ENCODE data around the gene ELP1. TPM values are rescaled to one million over a fixed set of nuclear protein-coding genes. Genes with fewer than 3 reads are reported as not detected.
A peak's percentile ranks its signal among the peaks of the same experiment; 100 is the strongest.

Gene ELP1
- total RNA-seq, 1 experiment from 2014 or later: 36.9 TPM

DNA sequence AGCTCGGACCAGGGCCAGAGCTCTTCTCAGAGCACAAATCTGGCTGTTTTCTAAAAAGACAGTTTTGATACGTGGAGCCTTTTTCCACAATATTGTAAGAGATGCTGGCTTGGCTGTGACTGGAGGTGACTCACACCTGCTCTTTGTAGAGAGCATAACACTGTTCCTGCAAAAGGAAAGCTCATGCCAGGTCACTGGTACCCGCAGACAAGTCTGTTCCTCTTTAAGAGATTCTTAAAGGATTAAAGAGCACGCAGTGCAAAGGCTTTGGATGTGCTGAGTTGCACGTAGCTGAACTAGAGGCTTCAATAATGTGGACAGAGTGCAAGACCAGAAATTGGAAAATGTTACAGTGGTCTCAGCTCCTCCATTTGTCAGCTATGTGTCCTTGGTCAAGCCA, 97.1 kb downstream of the ELP1 start:
- ChIA-PET POLR2A (interaction anchor here (0.7 to 3.0 kb wide), 6 partner anchors 14 to 268 kb away, joined by 3 to 15 read pairs (median 4); partner anchors contain the start of genes ABITRAM and ELP1), CTCF (interaction anchor here (0.5 to 2.2 kb wide), 9 partner anchors 10 to 1273 kb away, joined by 3 to 15 read pairs (median 4); no protein-coding TSS in a partner anchor)
- TF ChIP-seq, protein P1, sequence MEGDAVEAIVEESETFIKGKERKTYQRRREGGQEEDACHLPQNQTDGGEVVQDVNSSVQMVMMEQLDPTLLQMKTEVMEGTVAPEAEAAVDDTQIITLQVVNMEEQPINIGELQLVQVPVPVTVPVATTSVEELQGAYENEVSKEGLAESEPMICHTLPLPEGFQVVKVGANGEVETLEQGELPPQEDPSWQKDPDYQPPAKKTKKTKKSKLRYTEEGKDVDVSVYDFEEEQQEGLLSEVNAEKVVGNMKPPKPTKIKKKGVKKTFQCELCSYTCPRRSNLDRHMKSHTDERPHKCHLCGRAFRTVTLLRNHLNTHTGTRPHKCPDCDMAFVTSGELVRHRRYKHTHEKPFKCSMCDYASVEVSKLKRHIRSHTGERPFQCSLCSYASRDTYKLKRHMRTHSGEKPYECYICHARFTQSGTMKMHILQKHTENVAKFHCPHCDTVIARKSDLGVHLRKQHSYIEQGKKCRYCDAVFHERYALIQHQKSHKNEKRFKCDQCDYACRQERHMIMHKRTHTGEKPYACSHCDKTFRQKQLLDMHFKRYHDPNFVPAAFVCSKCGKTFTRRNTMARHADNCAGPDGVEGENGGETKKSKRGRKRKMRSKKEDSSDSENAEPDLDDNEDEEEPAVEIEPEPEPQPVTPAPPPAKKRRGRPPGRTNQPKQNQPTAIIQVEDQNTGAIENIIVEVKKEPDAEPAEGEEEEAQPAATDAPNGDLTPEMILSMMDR (IDR thresholded peaks at IDR 0.05; ENCODE audit: unreplicated experiment): no peak
- Mint-ChIP-seq H3K9me3 (ENCODE audit: unreplicated experiment) (no peaks in the 10 kb centered on the region), H3K36me3 (ENCODE audit: insufficient read depth, unreplicated experiment) (no peaks in the 10 kb centered on the region), H3K27me3 (ENCODE audit: insufficient read depth, unreplicated experiment) (no peaks in the 10 kb centered on the region), H3K4me1 (ENCODE audit: insufficient read depth, unreplicated experiment) (peaks cover 29% of the 10 kb centered on the region), H3K27ac (ENCODE audit: low read depth, unreplicated experiment) (no peak overlapping the region), H3K4me3 (ENCODE audit: unreplicated experiment) (no peak overlapping the region)
- intact Hi-C loops (cut with micrococcal nuclease): no loop called here
- peak; percentile 75 for DNase-seq (ENCODE audit: unreplicated experiment)
- no TSS peak for BruUV-seq (replicated peaks)

DNA sequence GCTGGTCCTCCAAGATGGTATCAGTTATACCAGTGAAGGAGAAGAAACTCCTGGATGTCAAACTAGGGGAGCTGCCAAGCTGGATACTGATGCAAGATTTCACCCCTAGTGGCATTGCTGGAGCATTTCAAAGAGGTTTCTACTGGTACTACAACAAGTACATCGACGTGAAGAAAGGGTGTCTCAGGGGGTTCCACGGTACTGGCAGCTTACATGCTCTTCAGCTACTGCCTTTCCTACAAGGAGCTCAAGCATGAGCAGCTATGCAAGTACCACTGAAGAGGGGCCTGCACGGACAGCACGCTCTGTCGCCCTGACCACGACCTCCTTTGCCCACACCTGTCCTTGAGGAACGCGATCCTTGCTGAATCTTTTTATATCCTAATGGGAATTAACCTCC, 97.6 kb downstream of the ELP1 start:
- TF ChIP-seq, protein P1 (IDR thresholded peaks at IDR 0.05; ENCODE audit: unreplicated experiment): no peak
- ChIA-PET POLR2A (interaction anchor here (1.1 to 3.0 kb wide), 6 partner anchors 9 to 267 kb away, joined by 3 to 15 read pairs (median 5); partner anchors contain the start of genes ABITRAM and ELP1), CTCF (interaction anchor here (0.5 to 2.2 kb wide), 8 partner anchors 9 to 1273 kb away, joined by 3 to 15 read pairs (median 4); no protein-coding TSS in a partner anchor)
- no peak overlapping the region for H3K4me3 Mint-ChIP-seq (ENCODE audit: unreplicated experiment)
- intact Hi-C loops (cut with micrococcal nuclease): no loop called here
- no TSS peak for BruUV-seq (replicated peaks)
- H3K4me1 Mint-ChIP-seq (ENCODE audit: insufficient read depth, unreplicated experiment): peaks cover 29% of the 10 kb centered on the region
- H3K9me3 Mint-ChIP-seq (ENCODE audit: unreplicated experiment): no peaks in the 10 kb centered on the region
- no peak overlapping the region for H3K27ac Mint-ChIP-seq (ENCODE audit: low read depth, unreplicated experiment)
- H3K36me3 Mint-ChIP-seq (ENCODE audit: insufficient read depth, unreplicated experiment): no peaks in the 10 kb centered on the region
- H3K27me3 Mint-ChIP-seq (ENCODE audit: insufficient read depth, unreplicated experiment): no peaks in the 10 kb centered on the region
- no peak for DNase-seq (ENCODE audit: unreplicated experiment)

DNA sequence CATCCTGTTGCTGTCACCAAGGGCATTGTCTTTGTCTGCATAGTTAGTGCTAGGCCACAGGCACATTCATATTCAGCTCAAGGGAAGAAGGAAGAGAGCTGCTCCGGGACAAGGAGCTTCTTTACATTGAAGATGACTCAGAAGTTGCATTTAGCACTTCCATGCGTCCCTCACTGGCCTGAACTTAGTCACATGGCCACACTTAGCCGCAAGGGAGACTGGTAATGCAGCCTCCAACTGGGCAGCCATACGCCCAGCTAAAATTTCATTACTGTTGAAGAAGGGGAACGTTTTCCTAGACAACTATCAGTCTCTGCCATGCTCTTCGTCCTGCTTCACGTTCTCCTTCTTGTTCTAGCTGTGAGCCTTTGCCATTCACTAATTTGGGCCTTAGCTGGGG, 98.1 kb downstream of the ELP1 start:
- POLR2A ChIA-PET: interaction anchor here (1.1 to 3.0 kb wide), 4 partner anchors 8 to 267 kb away, joined by 3 to 15 read pairs (median 5); partner anchors contain the start of genes ABITRAM and ELP1
- intact Hi-C loops (cut with micrococcal nuclease): no loop called here
- H3K27me3 Mint-ChIP-seq (ENCODE audit: insufficient read depth, unreplicated experiment): no peaks in the 10 kb centered on the region
- H3K9me3 Mint-ChIP-seq (ENCODE audit: unreplicated experiment): no peaks in the 10 kb centered on the region
- H3K36me3 Mint-ChIP-seq (ENCODE audit: insufficient read depth, unreplicated experiment): no peaks in the 10 kb centered on the region
- H3K4me1 Mint-ChIP-seq (ENCODE audit: insufficient read depth, unreplicated experiment): peaks cover 29% of the 10 kb centered on the region
- peak; percentile 65 for DNase-seq (ENCODE audit: unreplicated experiment)
- H3K4me3 Mint-ChIP-seq (ENCODE audit: unreplicated experiment): no peak overlapping the region
- CTCF ChIA-PET: interaction anchor here (0.9 to 2.2 kb wide), 4 partner anchors 9 to 115 kb away, joined by 4 to 15 read pairs (median 5); no protein-coding TSS in a partner anchor
- no peak overlapping the region for H3K27ac Mint-ChIP-seq (ENCODE audit: low read depth, unreplicated experiment)
- TF ChIP-seq, protein P1 (IDR thresholded peaks at IDR 0.05; ENCODE audit: unreplicated experiment): no peak
- no TSS peak for BruUV-seq (replicated peaks)

DNA sequence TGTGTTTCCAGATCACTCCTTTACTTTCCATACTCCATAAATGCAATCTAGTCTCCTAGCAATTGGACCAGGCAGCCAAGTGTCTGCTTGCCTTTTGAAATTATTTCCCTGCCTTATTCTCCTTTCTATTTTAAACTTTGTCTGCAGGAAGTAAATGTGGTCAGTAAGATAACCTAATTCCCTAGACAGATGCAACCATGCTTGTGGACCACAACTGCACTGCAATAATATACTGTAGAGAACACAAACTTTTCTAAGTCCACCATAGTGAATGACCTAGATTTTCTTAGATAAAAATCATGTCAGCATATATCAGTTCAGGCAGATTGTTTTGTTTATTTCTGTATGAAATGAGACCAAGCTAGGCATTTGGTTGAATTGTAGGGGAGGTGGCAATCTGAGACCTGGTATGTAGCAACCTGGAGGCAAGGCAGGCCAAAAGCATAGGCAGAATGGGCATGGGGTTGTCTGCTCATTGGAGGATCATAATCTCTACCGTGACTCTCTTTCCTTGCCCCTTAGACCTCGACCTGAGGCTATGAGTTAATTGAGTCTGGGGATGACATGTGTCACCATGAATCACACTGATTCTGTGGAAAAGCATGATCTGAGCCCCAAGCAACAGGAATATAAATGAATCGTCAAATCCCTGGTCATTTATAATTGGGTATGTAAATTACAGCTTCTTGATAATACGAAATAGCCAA, 98.8 kb downstream of the ELP1 start:
- Mint-ChIP-seq H3K27me3 (ENCODE audit: insufficient read depth, unreplicated experiment) (no peaks in the 10 kb centered on the region), H3K27ac (ENCODE audit: low read depth, unreplicated experiment) (no peak overlapping the region), H3K9me3 (ENCODE audit: unreplicated experiment) (no peaks in the 10 kb centered on the region), H3K36me3 (ENCODE audit: insufficient read depth, unreplicated experiment) (no peaks in the 10 kb centered on the region), H3K4me1 (ENCODE audit: insufficient read depth, unreplicated experiment) (peaks cover 37% of the 10 kb centered on the region), H3K4me3 (ENCODE audit: unreplicated experiment) (no peak overlapping the region)
- no TSS peak for BruUV-seq (replicated peaks)
- intact Hi-C loops (cut with micrococcal nuclease): no loop called here
- TF ChIP-seq, protein P1 (IDR thresholded peaks at IDR 0.05; ENCODE audit: unreplicated experiment): no peak
- POLR2A ChIA-PET: interaction anchor here (1.1 to 3.0 kb wide), 2 partner anchors 8 to 48 kb away, joined by 6 to 15 read pairs; no protein-coding TSS in a partner anchor
- DNase-seq (ENCODE audit: unreplicated experiment): peak; percentile 18
- CTCF ChIA-PET: interaction anchor here (1.4 to 1.8 kb wide), 2 partner anchors 73 to 115 kb away, joined by 5 read pairs; no protein-coding TSS in a partner anchor
